Left forelimb (tissue), 1 donor: ENCODE results near the gene PPP6R2.
A peak's percentile ranks its signal among the peaks of the same experiment; 100 is the strongest.

Experiments used
- DNase-seq: peaks from one replicate; pipeline ENCODE4 v3.0.0-alpha.2; 2018; ENCODE audit warnings: low spot score

PPP6R2 gene

GRCh38 chr22:50435291-50436014 lies 92.3 kb downstream of the PPP6R2 start:
- peak; percentile 63 for DNase-seq

GRCh38 chr22:50436015-50436830 lies 93.1 kb downstream of the PPP6R2 start:
- peak; percentile 61 for DNase-seq

- no peak for DNase-seq
Measured at GRCh38 chr22:50436841-50437341, 93.8 kb downstream of the PPP6R2 start.

GRCh38 chr22:50437511-50438304 lies 94.6 kb downstream of the PPP6R2 start:
- peak; percentile 59 for DNase-seq

GRCh38 chr22:50438305-50439275 lies 95.5 kb downstream of the PPP6R2 start:
- no peak for DNase-seq

- DNase-seq = peak; percentile 51
Measured at GRCh38 chr22:50439314-50439870, 96.3 kb downstream of the PPP6R2 start.

GRCh38 chr22:50439871-50440331 lies 96.8 kb downstream of the PPP6R2 start:
- DNase-seq = peak; percentile 60

GRCh38 chr22:50440544-50441249 lies 97.6 kb downstream of the PPP6R2 start:
- DNase-seq = no peak

- DNase-seq = no peak
Measured at GRCh38 chr22:50441428-50441993, 98.4 kb downstream of the PPP6R2 start.

- no peak for DNase-seq
Measured at GRCh38 chr22:50443197-50443596, 100.1 kb downstream of the PPP6R2 start.

- no peak for DNase-seq
Measured at GRCh38 chr22:50443801-50444625, 100.9 kb downstream of the PPP6R2 start.

GRCh38 chr22:50444663-50445062 lies 101.5 kb downstream of the PPP6R2 start:
- no peak for DNase-seq

GRCh38 chr22:50445071-50445879 lies 102.1 kb downstream of the PPP6R2 start:
- DNase-seq = no peak

- no peak for DNase-seq
Measured at GRCh38 chr22:50445880-50446707, 103.0 kb downstream of the PPP6R2 start.

- no peak for DNase-seq
Measured at GRCh38 chr22:50446708-50447575, 103.8 kb downstream of the PPP6R2 start.
